Measurements from ENCODE around the gene NEK2.

NEK2 gene

GRCh38 chr1:211625040-211625439 is 50.4 kb downstream of the NEK2 start:
- no peaks in the 10 kb centered on the region for H3K9me3 ChIP-seq (ENCODE audit: insufficient read depth, low read length)
- TF ChIP-seq EZH2phosphoT487 (conservative IDR thresholded peaks at IDR 0.05; ENCODE audit: low read length): no peak
- H3K4me2 ChIP-seq (ENCODE audit: low read depth, low read length, poor library complexity, severe bottlenecking): no peak overlapping the region
- no peaks in the 10 kb centered on the region for H3K36me3 ChIP-seq (ENCODE audit: low read length)
- no peaks in the 10 kb centered on the region for H3K27me3 ChIP-seq (ENCODE audit: low read length)
- no peak overlapping the region for H3K4me3 ChIP-seq (ENCODE audit: insufficient read depth, low read length, poor library complexity, severe bottlenecking)
- no peaks in the 10 kb centered on the region for H4K20me1 ChIP-seq (ENCODE audit: low read depth, low read length)
- no peaks in the 10 kb centered on the region for H3F3A ChIP-seq (ENCODE audit: insufficient read depth)
- H3K27ac ChIP-seq (ENCODE audit: low read depth, low read length): no peak overlapping the region
- no peaks in the 10 kb centered on the region for H3K9me2 ChIP-seq (replicated peaks; ENCODE audit: insufficient read depth, low read length)
- no peaks in the 10 kb centered on the region for H3K79me2 ChIP-seq (ENCODE audit: insufficient read depth, low read length)
- H2AFZ ChIP-seq (ENCODE audit: low read depth, low read length, severe bottlenecking): no peak overlapping the region
- no peak overlapping the region for H3K9ac ChIP-seq (ENCODE audit: low read length)

DNA sequence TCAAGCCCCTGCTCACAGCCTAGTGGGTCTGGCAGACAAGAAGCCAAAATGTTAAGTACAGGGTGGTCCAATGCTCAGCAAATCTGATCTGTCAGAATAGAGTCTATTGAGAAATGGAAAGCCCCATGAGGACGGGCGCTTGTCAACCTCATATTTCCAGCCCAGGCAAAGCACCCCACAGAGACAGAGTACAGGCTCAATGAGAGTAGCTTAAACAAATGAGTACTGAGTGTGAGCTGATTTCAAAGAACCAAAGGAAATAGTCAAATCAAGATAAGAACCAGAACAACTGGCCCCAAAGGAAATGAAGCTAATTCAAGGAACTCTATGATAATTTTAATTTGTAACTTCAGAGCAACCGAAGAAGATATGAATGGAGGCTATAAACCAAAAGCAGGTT is 51.9 kb downstream of the NEK2 start:
- H3K4me3 ChIP-seq (ENCODE audit: insufficient read depth, low read length, poor library complexity, severe bottlenecking): no peak overlapping the region
- TF ChIP-seq EZH2phosphoT487 (conservative IDR thresholded peaks at IDR 0.05; ENCODE audit: low read length) (no peak), CTCF (IDR thresholded peaks at IDR 0.05; ENCODE audit: insufficient read depth, low read length, poor library complexity, severe bottlenecking) (no peak)
- no peaks in the 10 kb centered on the region for H3K36me3 ChIP-seq (ENCODE audit: low read length)
- no peaks in the 10 kb centered on the region for H3K9me2 ChIP-seq (replicated peaks; ENCODE audit: insufficient read depth, low read length)
- H4K20me1 ChIP-seq (ENCODE audit: low read depth, low read length): no peaks in the 10 kb centered on the region
- no peaks in the 10 kb centered on the region for H3K79me2 ChIP-seq (ENCODE audit: insufficient read depth, low read length)
- no peak overlapping the region for H3K27ac ChIP-seq (ENCODE audit: low read depth, low read length)
- no peak overlapping the region for H3K9ac ChIP-seq (ENCODE audit: low read length)
- no peaks in the 10 kb centered on the region for H3K9me3 ChIP-seq (ENCODE audit: insufficient read depth, low read length)
- H3F3A ChIP-seq (ENCODE audit: insufficient read depth): no peaks in the 10 kb centered on the region
- H3K4me2 ChIP-seq (ENCODE audit: low read depth, low read length, poor library complexity, severe bottlenecking): no peak overlapping the region
- no peaks in the 10 kb centered on the region for H3K27me3 ChIP-seq (ENCODE audit: low read length)
- H2AFZ ChIP-seq (ENCODE audit: low read depth, low read length, severe bottlenecking): no peak overlapping the region

DNA sequence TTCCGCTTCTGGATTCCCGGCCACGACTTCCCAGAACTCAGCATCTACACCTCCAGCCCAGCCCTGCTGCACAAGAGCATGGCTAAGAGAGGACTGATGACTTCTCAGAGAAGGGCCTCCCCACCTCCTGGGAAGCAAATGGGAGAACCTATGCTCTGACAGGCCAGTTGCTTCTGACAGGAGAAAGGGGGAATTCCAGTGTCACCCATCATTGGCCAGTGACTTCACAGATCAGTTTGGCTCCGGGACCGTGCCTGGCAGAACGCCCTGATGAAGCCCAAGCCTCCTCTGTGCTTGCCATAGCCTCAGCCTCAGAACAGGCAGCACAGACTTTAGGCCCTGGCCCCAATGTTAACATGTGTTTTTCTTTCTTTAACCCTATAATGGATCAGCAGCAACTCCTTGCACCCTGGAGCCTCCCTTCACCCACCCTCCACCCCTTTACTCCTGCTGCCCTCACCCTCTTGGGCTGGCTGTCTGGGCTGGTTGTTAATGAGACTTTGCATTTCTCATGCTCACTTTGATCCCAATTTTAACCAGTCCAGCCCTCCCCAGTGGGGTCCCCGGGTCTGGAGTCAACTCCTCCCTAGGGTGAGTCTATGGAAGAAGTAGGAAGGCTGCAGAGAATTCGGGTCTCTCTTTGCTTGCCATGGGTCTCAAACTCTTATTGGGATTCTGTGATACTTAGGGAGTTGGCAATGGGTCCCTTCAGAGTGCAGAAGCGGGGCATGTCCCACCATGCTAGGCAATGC is 53.8 kb downstream of the NEK2 start:
- Histone ChIP-seq H3K27me3 (ENCODE audit: low read length) (no peaks in the 10 kb centered on the region), H3K9me2 (replicated peaks; ENCODE audit: insufficient read depth, low read length) (no peaks in the 10 kb centered on the region), H4K20me1 (ENCODE audit: low read depth, low read length) (no peaks in the 10 kb centered on the region), H3F3A (ENCODE audit: insufficient read depth) (no peaks in the 10 kb centered on the region), H3K9me3 (ENCODE audit: insufficient read depth, low read length) (no peaks in the 10 kb centered on the region), H3K27ac (ENCODE audit: low read depth, low read length) (no peak overlapping the region), H3K4me3 (ENCODE audit: insufficient read depth, low read length, poor library complexity, severe bottlenecking) (no peak overlapping the region), H2AFZ (ENCODE audit: low read depth, low read length, severe bottlenecking) (no peak overlapping the region), H3K36me3 (ENCODE audit: low read length) (no peaks in the 10 kb centered on the region), H3K79me2 (ENCODE audit: insufficient read depth, low read length) (no peaks in the 10 kb centered on the region), H3K4me2 (ENCODE audit: low read depth, low read length, poor library complexity, severe bottlenecking) (no peak overlapping the region), H3K9ac (ENCODE audit: low read length) (no peak overlapping the region)
- TF ChIP-seq EZH2phosphoT487 (conservative IDR thresholded peaks at IDR 0.05; ENCODE audit: low read length) (no peak), CTCF (IDR thresholded peaks at IDR 0.05; ENCODE audit: insufficient read depth, low read length, poor library complexity, severe bottlenecking) (no peak)

DNA sequence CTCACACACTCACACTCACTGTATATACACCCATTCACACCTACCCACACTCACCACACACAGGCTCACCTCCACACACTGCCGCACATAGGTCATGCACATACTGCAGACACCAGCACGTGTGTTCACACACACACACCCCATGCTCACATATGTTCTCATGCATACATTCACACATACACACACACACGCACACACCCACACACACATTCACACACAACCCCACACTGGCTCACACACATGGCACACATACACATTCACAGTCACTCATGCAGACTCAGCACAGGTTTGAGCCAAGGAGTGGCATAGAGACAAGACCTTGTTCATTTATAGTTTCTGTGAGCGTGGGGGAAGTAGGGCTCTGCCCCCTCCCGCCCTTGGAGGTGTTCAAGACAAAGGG is 55.3 kb downstream of the NEK2 start:
- H3K4me2 ChIP-seq (ENCODE audit: low read depth, low read length, poor library complexity, severe bottlenecking): no peak overlapping the region
- H3K27me3 ChIP-seq (ENCODE audit: low read length): no peaks in the 10 kb centered on the region
- H3K9me3 ChIP-seq (ENCODE audit: insufficient read depth, low read length): no peaks in the 10 kb centered on the region
- no peaks in the 10 kb centered on the region for H3K9me2 ChIP-seq (replicated peaks; ENCODE audit: insufficient read depth, low read length)
- H3K4me3 ChIP-seq (ENCODE audit: insufficient read depth, low read length, poor library complexity, severe bottlenecking): no peak overlapping the region
- no peak overlapping the region for H2AFZ ChIP-seq (ENCODE audit: low read depth, low read length, severe bottlenecking)
- no peaks in the 10 kb centered on the region for H3K36me3 ChIP-seq (ENCODE audit: low read length)
- no peaks in the 10 kb centered on the region for H3K79me2 ChIP-seq (ENCODE audit: insufficient read depth, low read length)
- no peak for TF ChIP-seq CTCF (IDR thresholded peaks at IDR 0.05; ENCODE audit: insufficient read depth, low read length, poor library complexity, severe bottlenecking)
- no peak for TF ChIP-seq EZH2phosphoT487 (conservative IDR thresholded peaks at IDR 0.05; ENCODE audit: low read length)
- H3F3A ChIP-seq (ENCODE audit: insufficient read depth): no peaks in the 10 kb centered on the region
- H3K9ac ChIP-seq (ENCODE audit: low read length): no peak overlapping the region
- H3K27ac ChIP-seq (ENCODE audit: low read depth, low read length): no peak overlapping the region
- H4K20me1 ChIP-seq (ENCODE audit: low read depth, low read length): no peaks in the 10 kb centered on the region

Measured in SU-DHL-6 (cell line).